ENCODE measurements around the gene RRAS2.

Gene RRAS2

DNA sequence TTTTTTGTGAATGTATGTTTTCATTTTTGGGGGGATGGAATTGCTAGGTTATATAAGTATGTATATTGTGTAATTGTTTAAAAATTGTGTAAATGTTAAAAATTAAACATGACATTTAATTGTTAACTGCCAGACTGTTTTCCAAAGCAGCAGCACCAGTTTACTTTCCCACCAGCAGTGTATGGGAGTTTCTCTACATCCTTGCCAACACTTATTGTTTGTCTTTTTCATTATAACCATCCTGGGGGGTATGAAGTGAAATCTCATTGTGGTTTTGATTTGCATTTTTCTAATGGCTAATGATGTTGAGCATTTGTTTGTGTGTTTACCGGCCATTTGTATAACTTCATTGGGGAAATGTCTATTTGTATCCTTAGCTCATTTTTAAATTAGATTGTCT, 31.7 kb upstream of the RRAS2 start:
- TF ChIP-seq, protein P1, sequence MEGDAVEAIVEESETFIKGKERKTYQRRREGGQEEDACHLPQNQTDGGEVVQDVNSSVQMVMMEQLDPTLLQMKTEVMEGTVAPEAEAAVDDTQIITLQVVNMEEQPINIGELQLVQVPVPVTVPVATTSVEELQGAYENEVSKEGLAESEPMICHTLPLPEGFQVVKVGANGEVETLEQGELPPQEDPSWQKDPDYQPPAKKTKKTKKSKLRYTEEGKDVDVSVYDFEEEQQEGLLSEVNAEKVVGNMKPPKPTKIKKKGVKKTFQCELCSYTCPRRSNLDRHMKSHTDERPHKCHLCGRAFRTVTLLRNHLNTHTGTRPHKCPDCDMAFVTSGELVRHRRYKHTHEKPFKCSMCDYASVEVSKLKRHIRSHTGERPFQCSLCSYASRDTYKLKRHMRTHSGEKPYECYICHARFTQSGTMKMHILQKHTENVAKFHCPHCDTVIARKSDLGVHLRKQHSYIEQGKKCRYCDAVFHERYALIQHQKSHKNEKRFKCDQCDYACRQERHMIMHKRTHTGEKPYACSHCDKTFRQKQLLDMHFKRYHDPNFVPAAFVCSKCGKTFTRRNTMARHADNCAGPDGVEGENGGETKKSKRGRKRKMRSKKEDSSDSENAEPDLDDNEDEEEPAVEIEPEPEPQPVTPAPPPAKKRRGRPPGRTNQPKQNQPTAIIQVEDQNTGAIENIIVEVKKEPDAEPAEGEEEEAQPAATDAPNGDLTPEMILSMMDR (IDR thresholded peaks at IDR 0.05; ENCODE audit: insufficient read depth, low read depth, low read length, missing control alignments) = no peak
- no peak for DNase-seq (ENCODE audit: low read depth)
- no peak overlapping the region for H3K4me3 ChIP-seq (ENCODE audit: low read length)

DNA sequence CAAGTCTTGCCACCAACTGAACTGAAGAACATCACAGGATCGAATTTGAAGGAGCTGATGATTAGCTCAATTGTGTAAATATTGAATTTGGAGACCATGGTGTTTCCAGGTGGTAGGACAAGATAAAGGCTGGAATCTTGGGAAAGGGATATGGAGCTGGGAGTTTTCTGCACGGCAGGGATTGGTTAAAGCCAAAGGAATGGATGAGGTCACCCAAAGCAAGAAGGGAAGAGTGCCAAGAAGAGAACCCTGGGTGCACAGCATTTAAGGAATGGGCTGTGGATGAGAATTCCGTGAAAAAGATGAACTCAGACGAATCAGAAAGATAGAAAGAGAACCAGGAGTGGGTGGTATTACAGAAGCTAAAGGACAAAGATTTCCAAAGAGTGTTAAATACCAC, 29.4 kb upstream of the RRAS2 start:
- TF ChIP-seq, protein P1 (IDR thresholded peaks at IDR 0.05; ENCODE audit: insufficient read depth, low read depth, low read length, missing control alignments) = no peak
- no peak for DNase-seq (ENCODE audit: low read depth)
- no peak overlapping the region for H3K4me3 ChIP-seq (ENCODE audit: low read length)

DNA sequence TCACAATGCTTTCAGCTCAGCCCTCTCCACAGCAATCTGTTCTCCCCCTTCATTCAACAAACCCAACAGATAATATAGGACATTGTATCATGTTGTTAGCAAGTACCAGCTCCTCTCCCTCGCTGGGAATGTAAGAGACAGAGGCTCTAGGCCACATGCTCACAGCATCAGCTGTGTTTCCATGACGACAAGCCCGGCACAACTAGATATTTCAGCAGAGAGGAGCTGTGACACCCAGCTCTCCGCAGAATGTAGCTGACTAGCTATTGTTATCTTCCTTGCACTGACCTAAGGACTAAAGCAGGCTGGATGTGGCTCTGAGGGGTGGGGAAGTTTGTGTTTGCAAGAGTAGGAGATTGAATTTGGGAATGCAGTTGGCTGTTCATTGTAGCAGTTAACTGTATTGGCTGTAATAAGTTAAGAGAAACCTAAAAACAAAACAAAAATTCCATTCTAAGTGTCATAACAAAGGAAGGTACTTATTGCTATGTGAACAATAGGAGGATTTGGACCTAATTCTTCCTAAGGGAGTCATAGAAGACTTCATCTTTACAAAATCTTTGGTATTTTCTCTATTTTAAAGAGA, 28.0 kb upstream of the RRAS2 start:
- no peak overlapping the region for H3K4me3 ChIP-seq (ENCODE audit: low read length)
- no peak for DNase-seq (ENCODE audit: low read depth)
- TF ChIP-seq, protein P1 (IDR thresholded peaks at IDR 0.05; ENCODE audit: insufficient read depth, low read depth, low read length, missing control alignments) = no peak

DNA sequence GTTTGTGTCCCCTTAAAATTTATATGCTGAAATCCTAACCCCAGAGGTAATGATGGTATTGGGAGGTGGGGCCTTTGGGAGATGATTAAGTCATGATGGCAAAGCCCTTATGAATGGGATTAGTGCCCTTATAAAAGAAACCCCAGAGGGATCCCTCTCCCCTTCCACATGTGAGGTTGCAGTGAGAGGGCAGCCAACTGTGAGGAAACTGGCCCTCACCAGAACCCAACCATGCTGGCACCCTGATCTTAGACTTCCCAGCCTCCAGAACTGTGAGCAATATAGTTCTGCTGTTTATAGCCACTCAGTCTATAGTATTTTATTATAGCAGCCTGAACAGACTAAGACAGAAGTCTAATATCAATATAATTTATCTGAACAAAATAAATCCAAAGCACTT, 27.1 kb upstream of the RRAS2 start:
- DNase-seq (ENCODE audit: low read depth) = no peak
- TF ChIP-seq, protein P1 (IDR thresholded peaks at IDR 0.05; ENCODE audit: insufficient read depth, low read depth, low read length, missing control alignments) = no peak
- no peak overlapping the region for H3K4me3 ChIP-seq (ENCODE audit: low read length)

DNA sequence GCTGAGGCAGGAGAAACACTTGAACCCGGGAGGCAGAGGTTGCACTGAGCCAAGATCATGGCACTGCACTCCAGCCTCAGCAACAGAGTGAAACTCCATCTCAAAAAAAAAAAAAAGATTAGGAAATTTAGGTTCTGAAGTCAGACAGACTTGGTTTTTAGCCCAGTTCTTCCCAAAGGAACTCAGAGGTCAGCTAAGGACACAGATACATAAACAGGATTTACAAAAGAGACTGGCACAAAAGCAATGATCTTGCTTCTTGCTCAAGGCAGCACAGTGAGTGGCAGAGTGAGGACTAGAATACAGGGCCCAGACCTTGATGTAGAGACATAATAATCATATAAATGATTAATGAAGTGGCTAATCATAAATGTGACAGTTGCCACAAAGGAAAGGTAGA, 25.4 kb upstream of the RRAS2 start:
- no peak overlapping the region for H3K4me3 ChIP-seq (ENCODE audit: low read length)
- no peak for DNase-seq (ENCODE audit: low read depth)
- TF ChIP-seq, protein P1 (IDR thresholded peaks at IDR 0.05; ENCODE audit: insufficient read depth, low read depth, low read length, missing control alignments) = no peak

DNA sequence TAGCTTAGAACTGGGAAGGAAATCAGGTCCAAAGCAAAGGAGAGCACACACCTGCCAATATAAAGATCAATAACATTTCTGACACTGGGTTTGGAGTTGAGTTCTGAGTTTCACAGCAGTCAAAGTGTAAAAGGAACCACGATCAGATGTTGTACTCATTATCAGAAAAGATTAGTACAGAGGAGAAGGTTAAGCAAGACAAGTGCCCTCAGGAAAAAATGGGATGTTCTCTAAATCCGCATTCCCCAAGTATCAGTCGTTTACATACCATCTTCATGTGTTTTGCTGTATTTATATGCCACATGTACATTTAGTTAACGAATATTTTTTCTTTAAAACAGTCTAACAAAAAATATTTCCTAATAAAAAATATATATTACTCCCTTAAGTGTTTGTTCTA, 23.0 kb upstream of the RRAS2 start:
- TF ChIP-seq, protein P1 (IDR thresholded peaks at IDR 0.05; ENCODE audit: insufficient read depth, low read depth, low read length, missing control alignments) = no peak
- no peak for DNase-seq (ENCODE audit: low read depth)
- H3K4me3 ChIP-seq (ENCODE audit: low read length) = no peak overlapping the region

DNA sequence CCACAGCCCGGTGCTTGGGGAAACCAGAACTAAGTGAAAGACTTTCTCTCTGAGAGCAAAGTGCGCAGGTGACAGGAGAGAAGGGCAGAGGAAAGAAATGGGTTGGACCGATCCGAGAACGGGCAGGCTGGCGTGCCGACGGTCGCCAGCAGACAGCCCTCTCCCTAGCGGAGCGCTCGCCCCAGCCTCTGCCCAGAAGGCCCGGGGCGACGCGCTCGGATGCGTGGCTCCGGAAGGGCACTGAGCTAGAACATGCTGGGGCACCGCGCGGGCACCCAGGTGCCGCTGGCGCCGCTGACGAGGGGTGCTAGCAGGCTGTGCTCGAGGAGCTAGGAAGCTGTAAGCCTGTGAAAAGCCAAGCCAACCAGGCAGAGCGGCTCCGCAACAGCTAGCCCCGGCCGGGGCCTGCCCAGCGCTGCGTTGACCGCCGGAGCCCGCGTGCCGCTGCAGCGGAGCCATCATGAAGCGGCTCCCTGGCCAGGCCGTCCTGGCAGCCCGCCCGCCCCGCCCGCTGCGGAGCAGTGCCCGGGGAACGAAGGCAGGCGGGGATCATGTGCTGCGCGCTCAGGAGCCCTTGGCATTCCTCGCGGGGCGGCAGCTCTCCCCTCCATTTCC, 22.1 kb upstream of the RRAS2 start:
- TF ChIP-seq, protein P1 (IDR thresholded peaks at IDR 0.05; ENCODE audit: insufficient read depth, low read depth, low read length, missing control alignments) = no peak
- peak overlapping the region; percentile 55 for H3K4me3 ChIP-seq (ENCODE audit: low read length)
- peak; percentile 62 for DNase-seq (ENCODE audit: low read depth)
